ENCODE data around the gene MAN2C1. TPM values are rescaled to one million over a fixed set of nuclear protein-coding genes. Genes with fewer than 3 reads are reported as not detected.

Gene MAN2C1
- total and polyA plus RNA-seq, 9 of the 15 experiments (the other 6 are each of a cell fraction or from before 2014, with no cell fraction given), result 2.0 to 141 (median 39.9) TPM

- no peak for TF ChIP-seq ZNF280A (IDR thresholded peaks at IDR 0.05; ENCODE audit: low read depth, partially characterized antibody)
- TF ChIP-seq PTBP1 (IDR thresholded peaks at IDR 0.05; ENCODE audit: low read depth, low read length), result no peak
- no peak for TF ChIP-seq MLLT1 (IDR thresholded peaks at IDR 0.05)
- TF ChIP-seq NELFE (IDR thresholded peaks at IDR 0.05; ENCODE audit: insufficient read depth, insufficient read length), result no peak
- TF ChIP-seq POLR2G (IDR thresholded peaks at IDR 0.05; ENCODE audit: low read depth, low read length), result no peak
- no peak for TF ChIP-seq ETV1 (tag; conservative IDR thresholded peaks at IDR 0.05; ENCODE audit: low read depth)
- no peak for TF ChIP-seq FOXP4 (CRISPR knock-in tag; IDR thresholded peaks at IDR 0.05; ENCODE audit: borderline replicate concordance)
- no peak for TF ChIP-seq NFYB (IDR thresholded peaks at IDR 0.05; ENCODE audit: extremely low read depth, insufficient read length)
- TF ChIP-seq ZBTB49 (CRISPR knock-in tag; IDR thresholded peaks at IDR 0.05; ENCODE audit: borderline replicate concordance), result no peak
Measured at GRCh38 chr15:75366163-75366562, 2.2 kb downstream of the MAN2C1 start (continued).
